Measurements from ENCODE around the gene CDPF1. TPM values are rescaled to one million over a fixed set of nuclear protein-coding genes. Genes with fewer than 3 reads are reported as not detected.

Gene CDPF1
- total and polyA plus RNA-seq, 2 experiments from 2014 or later: 12.9 to 14.7 TPM

GRCh38 chr22:46226577-46226976 is 23.5 kb downstream of the CDPF1 start:
- in situ Hi-C loops (cut with MboI): no loop called here
- no peaks in the 10 kb centered on the region for H3K9me2 ChIP-seq (ENCODE audit: insufficient read depth)
- no peaks in the 10 kb centered on the region for H4K20me1 ChIP-seq (ENCODE audit: insufficient read depth)
- no peaks in the 10 kb centered on the region for H3K27me3 ChIP-seq (replicated peaks; ENCODE audit: insufficient read depth)
- TF ChIP-seq EZH2phosphoT487 (IDR thresholded peaks at IDR 0.05; ENCODE audit: insufficient read depth, low read depth) (no peak), EZH2 (IDR thresholded peaks at IDR 0.05; ENCODE audit: insufficient read depth, poor library complexity, severe bottlenecking) (no peak)
- no peaks in the 10 kb centered on the region for H3K36me3 ChIP-seq (ENCODE audit: low read depth)
- no peak overlapping the region for H2AFZ ChIP-seq
- H3K4me1 ChIP-seq (ENCODE audit: insufficient read depth): peaks cover 10% of the 10 kb centered on the region
- H3K9ac ChIP-seq: no peak overlapping the region
- peaks cover 19% of the 10 kb centered on the region for H3F3A ChIP-seq (ENCODE audit: insufficient read depth)
- DNase-seq: no peak
- H3K27ac ChIP-seq: no peak overlapping the region
- H3K4me3 ChIP-seq: no peak overlapping the region
- H3K79me2 ChIP-seq (ENCODE audit: insufficient read depth): no peaks in the 10 kb centered on the region
- no peaks in the 10 kb centered on the region for H3K9me3 ChIP-seq (ENCODE audit: low read depth)
- H3K4me2 ChIP-seq (ENCODE audit: unreplicated experiment): no peak overlapping the region
- 96 to 97% methylated on average over 6 to 7 of the region's 7 CpGs for WGBS, 2 experiments (ENCODE audit: low coverage in 1 of 2, low lambda C conversion rate in 2 of 2, missing lambda C conversion rate in 2 of 2)

- no peak overlapping the region for H3K27ac ChIP-seq
- no peaks in the 10 kb centered on the region for H3K79me2 ChIP-seq (ENCODE audit: insufficient read depth)
- no peak for DNase-seq
- H3K9me2 ChIP-seq (ENCODE audit: insufficient read depth): no peaks in the 10 kb centered on the region
- H3K9me3 ChIP-seq (ENCODE audit: low read depth): no peaks in the 10 kb centered on the region
- no peak overlapping the region for H3K4me2 ChIP-seq (ENCODE audit: unreplicated experiment)
- no peak overlapping the region for H2AFZ ChIP-seq
- no peaks in the 10 kb centered on the region for H3K27me3 ChIP-seq (replicated peaks; ENCODE audit: insufficient read depth)
- H4K20me1 ChIP-seq (ENCODE audit: insufficient read depth): no peaks in the 10 kb centered on the region
- H3K4me3 ChIP-seq: no peak overlapping the region
- TF ChIP-seq EZH2 (IDR thresholded peaks at IDR 0.05; ENCODE audit: insufficient read depth, poor library complexity, severe bottlenecking) (no peak), EZH2phosphoT487 (IDR thresholded peaks at IDR 0.05; ENCODE audit: insufficient read depth, low read depth) (no peak)
- 93 to 99% methylated on average over 7 of the region's 7 CpGs for WGBS, 2 experiments (ENCODE audit: low coverage in 1 of 2, low lambda C conversion rate in 2 of 2, missing lambda C conversion rate in 2 of 2)
- peaks cover 8% of the 10 kb centered on the region; the same call in 1 of the 2 replicates for H3K36me3 ChIP-seq (ENCODE audit: low read depth)
- no peak overlapping the region for H3K9ac ChIP-seq
- in situ Hi-C loops (cut with MboI): no loop called here
- H3K4me1 ChIP-seq (ENCODE audit: insufficient read depth): peaks cover 10% of the 10 kb centered on the region
- peaks cover 19% of the 10 kb centered on the region for H3F3A ChIP-seq (ENCODE audit: insufficient read depth)
These were observed 24.5 kb downstream of the CDPF1 start for GRCh38 chr22:46225631-46226030.

GRCh38 chr22:46224898-46225290 is 25.2 kb downstream of the CDPF1 start:
- no peak overlapping the region for H3K27ac ChIP-seq
- peaks cover 19% of the 10 kb centered on the region for H3F3A ChIP-seq (ENCODE audit: insufficient read depth)
- no peak overlapping the region for H3K9ac ChIP-seq
- H3K36me3 ChIP-seq (ENCODE audit: low read depth): peaks cover 13% of the 10 kb centered on the region
- 88 to 90% methylated on average over 10 of the region's 10 CpGs for WGBS, 2 experiments (ENCODE audit: low coverage in 1 of 2, low lambda C conversion rate in 2 of 2, missing lambda C conversion rate in 2 of 2)
- H3K4me2 ChIP-seq (ENCODE audit: unreplicated experiment): no peak overlapping the region
- in situ Hi-C loops (cut with MboI): no loop called here
- DNase-seq: no peak
- no peak overlapping the region for H2AFZ ChIP-seq
- no peaks in the 10 kb centered on the region for H4K20me1 ChIP-seq (ENCODE audit: insufficient read depth)
- H3K9me3 ChIP-seq (ENCODE audit: low read depth): no peaks in the 10 kb centered on the region
- no peaks in the 10 kb centered on the region for H3K9me2 ChIP-seq (ENCODE audit: insufficient read depth)
- H3K79me2 ChIP-seq (ENCODE audit: insufficient read depth): no peaks in the 10 kb centered on the region
- no peaks in the 10 kb centered on the region for H3K27me3 ChIP-seq (replicated peaks; ENCODE audit: insufficient read depth)
- H3K4me1 ChIP-seq (ENCODE audit: insufficient read depth): peaks cover 9% of the 10 kb centered on the region
- no peak overlapping the region for H3K4me3 ChIP-seq
- TF ChIP-seq EZH2 (IDR thresholded peaks at IDR 0.05; ENCODE audit: insufficient read depth, poor library complexity, severe bottlenecking) (no peak), EZH2phosphoT487 (IDR thresholded peaks at IDR 0.05; ENCODE audit: insufficient read depth, low read depth) (no peak)

DNA sequence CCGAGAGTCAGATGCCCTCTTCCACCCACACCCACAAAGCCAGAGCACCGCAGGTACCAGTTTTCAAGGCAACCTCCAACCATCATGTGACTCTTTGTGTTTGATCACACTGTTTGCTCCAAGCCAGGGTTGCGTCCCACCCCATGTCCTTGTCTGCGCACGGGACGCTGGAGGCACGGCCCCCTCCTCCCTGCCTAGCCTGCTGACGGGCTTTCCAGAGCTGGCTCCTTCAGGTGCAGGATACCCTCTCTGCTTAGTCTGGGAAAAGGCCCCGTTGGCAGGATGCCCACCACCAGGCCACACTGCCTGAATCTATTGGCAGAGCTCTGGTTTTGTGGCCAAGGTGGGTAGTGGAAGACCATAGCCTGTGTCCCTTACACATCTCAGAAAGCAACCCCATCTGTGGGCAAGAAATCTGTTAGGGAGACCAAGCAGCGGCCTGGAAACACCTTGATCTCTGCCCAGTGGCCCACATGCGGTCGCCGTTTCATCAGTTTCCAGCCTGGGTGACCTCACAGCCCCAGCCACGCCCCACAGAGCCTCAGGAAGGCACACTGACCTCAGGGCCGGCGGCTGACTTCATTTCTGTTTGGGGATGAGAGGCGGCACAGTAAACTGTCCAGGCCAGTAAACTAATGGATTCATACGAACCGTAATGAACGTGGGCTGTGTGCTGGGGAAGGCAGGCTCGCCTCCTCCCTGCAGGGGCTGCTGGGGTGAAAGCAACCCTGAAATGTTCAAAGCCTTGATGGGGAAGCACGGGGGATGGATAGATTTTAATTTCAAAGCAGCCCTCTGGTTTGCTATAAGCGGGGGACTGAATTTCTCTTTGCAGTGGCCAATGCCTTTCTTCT is 25.8 kb downstream of the CDPF1 start:
- Histone ChIP-seq H3K9ac (no peak overlapping the region), H3F3A (ENCODE audit: insufficient read depth) (peaks cover 13% of the 10 kb centered on the region), H3K27ac (no peak overlapping the region), H3K27me3 (replicated peaks; ENCODE audit: insufficient read depth) (no peaks in the 10 kb centered on the region), H3K4me3 (no peak overlapping the region), H3K9me3 (ENCODE audit: low read depth) (no peaks in the 10 kb centered on the region), H2AFZ (no peak overlapping the region), H3K36me3 (ENCODE audit: low read depth) (peaks cover 19% of the 10 kb centered on the region), H3K9me2 (ENCODE audit: insufficient read depth) (no peaks in the 10 kb centered on the region), H3K4me2 (ENCODE audit: unreplicated experiment) (no peak overlapping the region), H3K79me2 (ENCODE audit: insufficient read depth) (no peaks in the 10 kb centered on the region), H3K4me1 (ENCODE audit: insufficient read depth) (peaks cover 3% of the 10 kb centered on the region), H4K20me1 (ENCODE audit: insufficient read depth) (no peaks in the 10 kb centered on the region)
- in situ Hi-C loops (cut with MboI): no loop called here
- DNase-seq: no peak
- 94 to 96% methylated on average over 23 of the region's 23 CpGs for WGBS, 2 experiments (ENCODE audit: low coverage in 1 of 2, low lambda C conversion rate in 2 of 2, missing lambda C conversion rate in 2 of 2)
- no peak for TF ChIP-seq EZH2 (IDR thresholded peaks at IDR 0.05; ENCODE audit: insufficient read depth, poor library complexity, severe bottlenecking)

Measured in GM23248 (cell line).